Transverse colon (tissue), 4 donors: Measurements from ENCODE around the gene CIAO2A. TPM values are rescaled to one million over a fixed set of nuclear protein-coding genes. Genes with fewer than 3 reads are reported as not detected.

Experiments used
- DNase-seq: peaks from one replicate; pipeline ENCODE4 v3.0.0-alpha.2; 2019
- H3K27ac ChIP-seq, 4 donors: fragments of 200-600 bp; sonication (generic); 2 replicates each; pipeline ENCODE4 v1.5.1; 2016 to 2018; ENCODE audit warnings: inconsistent platforms in 4 of 4
- H3K27me3 ChIP-seq: fragments of 200-600 bp; sonication (generic); 2 replicates; pipeline ENCODE4 v1.5.1; 2017; ENCODE audit warnings: inconsistent platforms
- H3K36me3 ChIP-seq, 4 donors: fragments of 200-600 bp; sonication (generic); 2 replicates each; pipeline ENCODE4 v1.5.1; 2017 to 2019; ENCODE audit warnings: inconsistent platforms in 4 of 4
- H3K4me1 ChIP-seq, 4 donors: fragments of 200-600 bp; sonication (generic); 2 replicates each; pipeline ENCODE4 v1.5.1; 2017 to 2020; ENCODE audit warnings: inconsistent platforms in 4 of 4
- H3K4me3 ChIP-seq, 4 donors: fragments of 200-600 bp; sonication (generic); 1 replicate in 1 of 4; 2 replicates in 3 of 4; pipeline versions ENCODE4 v1.5.1 to v1.6.1; 2017 to 2019; ENCODE audit warnings: inconsistent platforms in 4 of 4
- H3K9me3 ChIP-seq, 2 donors: fragments of 200-600 bp; sonication (generic); 2 replicates each; pipeline ENCODE4 v1.5.1; 2017 to 2019; ENCODE audit warnings: inconsistent platforms in 2 of 2
- EP300 ChIP-seq: sonication (generic); formaldehyde crosslinking; IDR thresholded peaks from one replicate; pipeline ENCODE4 v1.6.1; 2017; ENCODE audit warnings: antibody characterized with exemption, low read depth
- POLR2A ChIP-seq: fragments of 450-650 bp; IDR thresholded peaks from one replicate; pipeline ENCODE4 v1.6.1; 2016; ENCODE audit warnings: antibody characterized with exemption, mild to moderate bottlenecking, moderate library complexity
- POLR2AphosphoS5 ChIP-seq, 3 donors: sonication (generic); formaldehyde crosslinking; IDR thresholded peaks; one replicate each; pipeline ENCODE4 v1.6.1; 2016; ENCODE audit warnings: antibody characterized with exemption in 3 of 3
- WGBS, 2 donors: methylation state at CpG; one replicate each; pipeline ENCODE4 v1.1.5; 2018; ENCODE audit warnings: low coverage in 1 of 2; 5-methylcytosine and 5-hydroxymethylcytosine counted together
- in situ Hi-C, 4 donors: fragments of 200-750 bp; cut with MboI; loops; one replicate each; pipeline versions ENCODE4 v1.15.0 to v1.15.1; 2017; ENCODE audit warnings: low sequenced_read_pairs in 3 of 4, low pct_ligation_motif_present in 1 of 4, low pct_unique_long_range_greater_than_20kb in 1 of 4
- intact Hi-C: fragments of 100-400 bp; cut with DNase I; formaldehyde crosslinking; loops from one replicate; pipeline ENCODE4 v1.15.1; 2023; ENCODE audit warnings: low total_unique reads
- total RNA-seq, 4 donors: library from RNA; depleted of rRNA; stranded (reverse); fragments of >200 nt; gene quantifications; one replicate each; pipeline ENCODE4 v1.1.0, GENCODE V29; 2016
- TF ChIP-seq, protein P1 (sequence below), 5 experiments: fragments of 200-600 bp in 3 of 5; fragments of 450-650 bp in 2 of 5; sonication (generic) in 3 of 5; IDR thresholded peaks; 1 replicate in 2 of 5; 2 replicates in 3 of 5; pipeline ENCODE4 v1.5.1; 2016 to 2017; ENCODE audit warnings: antibody characterized with exemption in 5 of 5, inconsistent platforms in 3 of 5, mild to moderate bottlenecking in 2 of 5, moderate library complexity in 1 of 5

CIAO2A gene
- total RNA-seq, 4 donors from 2014 or later, result 28.1 to 160 (median 104) TPM

DNA sequence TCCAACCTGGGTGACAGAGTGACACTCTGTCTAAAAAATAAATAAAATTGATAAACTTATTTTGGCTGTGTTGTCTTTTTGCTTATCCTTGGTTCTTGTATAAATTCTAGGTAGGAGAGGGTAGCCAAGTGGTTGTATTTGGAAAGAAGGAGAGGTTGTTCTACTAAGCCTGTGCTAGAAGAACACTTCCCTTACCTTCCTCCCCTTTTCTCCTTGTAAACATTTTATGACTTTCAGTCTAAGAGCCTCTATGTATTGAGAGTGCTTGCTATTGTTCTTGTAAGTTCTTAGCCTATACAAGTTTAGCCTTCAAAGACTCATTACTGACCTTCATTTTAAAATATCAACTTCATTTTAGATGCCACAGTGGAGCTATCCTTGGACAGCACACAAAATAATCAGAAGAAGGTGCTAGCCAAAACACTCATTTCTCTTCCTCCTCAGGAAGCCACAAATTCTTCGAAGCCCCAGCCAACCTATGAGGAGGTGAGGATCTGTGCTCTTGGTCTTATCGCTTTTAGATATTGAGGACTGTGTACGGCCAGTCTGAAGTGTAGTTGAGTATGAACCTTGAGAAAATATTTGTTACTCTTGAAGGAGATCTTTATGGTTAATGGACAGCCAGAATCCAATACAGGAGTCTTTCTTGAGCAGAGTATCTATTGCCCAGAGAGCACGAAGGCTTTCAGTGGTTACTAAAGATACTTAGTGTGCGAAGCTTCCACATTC is 24.3 kb upstream of the CIAO2A start:
- no peaks in the 10 kb centered on the region for H3K27me3 ChIP-seq
- H3K4me1 ChIP-seq, result no peaks in the 10 kb centered on the region
- no peak overlapping the region for H3K27ac ChIP-seq
- H3K4me3 ChIP-seq, result no peak overlapping the region
- intact Hi-C loops (no loop called here), in situ Hi-C loops (no loop called here)
- WGBS, 2 donors, result 90 to 92% methylated on average over 5 of the region's 5 CpGs
- TF ChIP-seq EP300 (no peak), POLR2AphosphoS5 (IDR thresholded peaks at IDR 0.05) (no peak), POLR2A (no peak)
- TF ChIP-seq, protein P1, sequence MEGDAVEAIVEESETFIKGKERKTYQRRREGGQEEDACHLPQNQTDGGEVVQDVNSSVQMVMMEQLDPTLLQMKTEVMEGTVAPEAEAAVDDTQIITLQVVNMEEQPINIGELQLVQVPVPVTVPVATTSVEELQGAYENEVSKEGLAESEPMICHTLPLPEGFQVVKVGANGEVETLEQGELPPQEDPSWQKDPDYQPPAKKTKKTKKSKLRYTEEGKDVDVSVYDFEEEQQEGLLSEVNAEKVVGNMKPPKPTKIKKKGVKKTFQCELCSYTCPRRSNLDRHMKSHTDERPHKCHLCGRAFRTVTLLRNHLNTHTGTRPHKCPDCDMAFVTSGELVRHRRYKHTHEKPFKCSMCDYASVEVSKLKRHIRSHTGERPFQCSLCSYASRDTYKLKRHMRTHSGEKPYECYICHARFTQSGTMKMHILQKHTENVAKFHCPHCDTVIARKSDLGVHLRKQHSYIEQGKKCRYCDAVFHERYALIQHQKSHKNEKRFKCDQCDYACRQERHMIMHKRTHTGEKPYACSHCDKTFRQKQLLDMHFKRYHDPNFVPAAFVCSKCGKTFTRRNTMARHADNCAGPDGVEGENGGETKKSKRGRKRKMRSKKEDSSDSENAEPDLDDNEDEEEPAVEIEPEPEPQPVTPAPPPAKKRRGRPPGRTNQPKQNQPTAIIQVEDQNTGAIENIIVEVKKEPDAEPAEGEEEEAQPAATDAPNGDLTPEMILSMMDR (IDR thresholded peaks at IDR 0.05), result no peak
- no peaks in the 10 kb centered on the region for H3K9me3 ChIP-seq
- DNase-seq, result no peak
- H3K36me3 ChIP-seq, result peaks cover 0 to 83% (median 35%) of the 10 kb centered on the region in 4 donors

DNA sequence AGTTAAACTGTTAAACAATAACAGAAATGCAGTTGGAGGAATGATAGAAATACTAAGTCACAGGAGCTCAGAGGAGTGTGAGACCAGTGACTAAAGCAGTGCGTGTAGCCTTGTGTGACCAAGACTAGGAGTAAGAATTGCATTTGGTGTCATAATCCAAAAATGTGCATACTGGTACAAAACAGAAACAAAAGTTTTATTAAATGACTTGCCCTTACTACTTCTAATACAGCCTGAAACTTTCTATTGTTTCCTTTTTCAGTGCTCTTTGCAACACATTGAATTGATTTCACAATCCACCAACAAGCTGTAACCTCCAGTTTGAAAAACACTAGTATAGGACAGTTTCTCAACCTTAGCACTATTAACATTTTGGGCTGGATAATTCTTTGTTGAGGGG is 19.3 kb upstream of the CIAO2A start:
- H3K36me3 ChIP-seq, result peaks cover 0 to 46% (median 19%) of the 10 kb centered on the region in 4 donors
- H3K27me3 ChIP-seq, result no peaks in the 10 kb centered on the region
- peaks cover 0 to 15% (median 1%) of the 10 kb centered on the region in 4 donors for H3K4me1 ChIP-seq
- no peak overlapping the region for H3K27ac ChIP-seq
- in situ Hi-C loops, result no loop called here
- no peak for DNase-seq
- no peaks in the 10 kb centered on the region for H3K9me3 ChIP-seq
- H3K4me3 ChIP-seq, result no peak overlapping the region
- WGBS, 2 donors, result 71 to 75% methylated on average over 1 of the region's 1 CpG
- intact Hi-C loops, result no loop called here
- TF ChIP-seq EP300 (no peak), POLR2A (no peak), POLR2AphosphoS5 (IDR thresholded peaks at IDR 0.05) (no peak)

DNA sequence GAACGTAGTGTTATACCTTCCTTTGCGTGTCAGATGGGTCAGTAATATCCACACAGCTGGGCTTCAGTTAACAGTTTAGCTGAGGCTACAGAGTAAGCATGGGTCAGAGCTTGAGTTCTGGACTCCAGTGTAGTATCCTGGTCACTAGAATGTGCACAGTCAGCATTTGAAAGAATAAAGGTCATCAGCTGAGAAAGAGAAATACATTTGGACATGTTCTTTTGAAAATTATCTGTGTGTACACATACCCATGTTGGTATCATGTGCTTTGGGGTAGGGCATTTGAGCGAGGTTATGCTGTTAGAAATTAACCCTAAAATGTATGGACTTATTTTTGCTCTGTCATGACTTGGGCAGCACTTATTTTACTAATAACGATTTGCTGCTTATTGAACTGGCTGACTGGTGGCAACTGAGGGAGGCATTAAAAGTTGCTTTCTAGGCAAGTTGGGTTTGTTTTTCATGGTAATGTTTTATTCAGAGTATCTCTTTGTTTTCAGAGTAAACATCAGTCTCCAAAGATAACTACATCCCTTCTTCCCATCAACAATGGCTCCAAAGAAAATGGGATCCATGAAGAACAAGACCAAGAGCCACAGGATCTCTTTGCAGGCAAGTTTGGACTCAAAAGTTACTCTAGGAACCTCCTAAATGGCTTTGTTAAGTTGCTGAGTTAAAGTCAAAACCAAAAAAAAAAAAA is 18.6 kb upstream of the CIAO2A start:
- Histone ChIP-seq H3K4me1 (peaks cover 0 to 17% (median 1%) of the 10 kb centered on the region in 4 donors), H3K36me3 (peaks cover 0 to 39% (median 17%) of the 10 kb centered on the region in 4 donors), H3K27me3 (no peaks in the 10 kb centered on the region), H3K4me3 (no peak overlapping the region), H3K27ac (no peak overlapping the region), H3K9me3 (no peaks in the 10 kb centered on the region)
- intact Hi-C loops (no loop called here), in situ Hi-C loops (no loop called here)
- WGBS, 2 donors, result 46 to 67% methylated on average over 2 to 4 of the region's 4 CpGs
- TF ChIP-seq EP300 (no peak), POLR2A (no peak), POLR2AphosphoS5 (IDR thresholded peaks at IDR 0.05) (no peak)
- TF ChIP-seq, protein P1 (IDR thresholded peaks at IDR 0.05), result no peak
- DNase-seq, result no peak

DNA sequence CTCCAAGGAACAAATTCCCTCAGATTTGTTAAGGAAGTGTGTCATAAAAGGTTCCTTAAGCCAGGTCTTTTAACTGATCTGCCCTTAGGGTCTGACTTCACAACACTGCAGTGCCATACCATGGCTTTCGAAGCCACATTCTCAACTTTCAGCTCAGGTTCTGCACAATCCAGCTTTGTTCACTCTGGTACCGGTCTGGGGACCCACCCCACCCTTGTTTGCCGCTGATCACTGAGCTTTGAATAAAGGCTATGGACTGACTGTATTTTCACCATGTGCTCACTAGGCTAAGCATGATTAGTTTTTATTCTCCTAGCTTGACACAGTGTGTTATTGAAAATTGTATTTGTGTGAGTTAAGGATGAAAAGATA is 18.0 kb upstream of the CIAO2A start:
- in situ Hi-C loops, result no loop called here
- Histone ChIP-seq H3K36me3 (peaks cover 0 to 35% (median 14%) of the 10 kb centered on the region in 4 donors), H3K4me3 (no peak overlapping the region), H3K9me3 (no peaks in the 10 kb centered on the region), H3K4me1 (peaks cover 2 to 18% (median 4%) of the 10 kb centered on the region in 4 donors), H3K27ac (no peak overlapping the region), H3K27me3 (no peaks in the 10 kb centered on the region)
- intact Hi-C loops, result no loop called here
- TF ChIP-seq POLR2AphosphoS5 (IDR thresholded peaks at IDR 0.05), result no peak
- TF ChIP-seq, protein P1 (IDR thresholded peaks at IDR 0.05), result no peak
- TF ChIP-seq EP300, result no peak
- no peak for TF ChIP-seq POLR2A
- WGBS, 2 donors, result 91 to 100% methylated on average over 2 to 3 of the region's 3 CpGs
- DNase-seq, result no peak
